ENCODE results near the gene FTO.

The FTO gene

DNA sequence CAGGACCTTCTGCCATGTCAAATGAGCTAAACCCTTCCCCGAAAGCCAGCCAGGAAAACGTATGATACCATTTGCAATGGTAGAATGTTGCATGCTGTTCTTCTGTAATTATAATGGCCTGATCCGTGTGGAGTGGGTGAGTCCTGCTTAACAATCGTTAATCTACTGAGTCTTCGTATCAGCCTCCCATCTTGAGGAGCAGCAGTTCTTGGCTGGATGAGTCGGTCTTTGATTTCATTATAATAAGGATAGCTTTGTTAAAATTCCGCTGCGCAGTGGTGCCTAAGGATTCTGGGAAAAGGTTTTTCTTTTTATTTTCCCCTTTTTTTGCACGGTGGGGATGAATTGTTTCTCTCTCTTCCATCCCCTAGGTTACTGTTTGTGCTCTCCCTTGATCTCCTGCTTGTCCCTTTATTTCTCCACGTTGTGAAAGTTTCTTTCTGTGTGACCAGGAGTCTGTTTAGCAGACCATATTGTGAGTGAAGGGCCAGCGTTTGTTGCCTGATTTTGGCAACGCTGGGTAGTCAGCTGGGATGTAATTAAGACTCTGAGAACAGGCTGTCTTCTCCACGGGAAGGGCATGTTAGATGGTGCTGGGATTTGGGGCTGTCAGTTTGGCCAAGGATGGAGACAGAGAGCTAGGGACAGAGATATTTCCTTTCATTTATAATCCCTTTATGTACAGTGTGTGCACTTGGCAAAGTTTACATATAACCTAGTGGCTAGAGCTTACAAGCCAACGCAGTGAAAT, 263.0 kb downstream of the FTO start:
- DNase-seq (ENCODE audit: low read depth), result no peak

DNA sequence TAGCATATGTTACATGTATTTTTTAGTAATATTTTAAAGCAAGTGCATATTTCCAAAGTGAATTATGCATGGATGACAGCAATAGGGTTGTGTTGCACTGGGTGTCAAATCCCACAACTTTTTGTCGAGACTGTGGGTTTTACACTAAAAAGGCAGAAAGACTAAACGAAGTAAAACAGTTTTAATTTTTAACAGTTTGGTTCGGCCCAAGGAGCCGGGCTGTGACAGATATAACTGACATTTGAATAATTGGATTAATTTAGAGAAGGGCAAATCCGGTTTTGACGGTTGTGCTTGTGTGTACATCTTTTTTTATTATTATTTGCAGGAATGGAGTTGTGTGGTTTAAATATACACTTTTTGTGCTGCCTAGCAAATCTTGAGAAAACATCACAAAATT, 263.6 kb downstream of the FTO start:
- DNase-seq (ENCODE audit: low read depth), result no peak

DNA sequence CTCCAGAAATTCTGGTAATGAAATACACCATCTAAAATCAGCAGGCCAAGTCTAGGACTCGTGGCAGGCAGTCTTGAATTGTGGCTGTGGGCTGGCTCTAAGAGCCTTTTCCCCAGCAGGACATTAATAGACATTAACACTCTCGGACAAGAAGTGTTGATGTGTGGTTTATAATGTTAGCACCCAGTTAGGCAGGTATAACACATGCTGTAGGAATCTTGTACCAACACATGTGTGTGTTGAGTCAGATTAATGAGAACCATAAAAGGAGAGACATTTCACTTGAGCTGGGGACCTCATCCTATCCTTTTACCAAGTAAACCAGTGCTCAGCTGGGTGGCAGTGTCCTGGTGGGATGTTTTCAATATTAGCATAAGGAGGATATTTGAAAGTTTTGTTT, 264.5 kb downstream of the FTO start:
- DNase-seq (ENCODE audit: low read depth), result peak; percentile 8

DNA sequence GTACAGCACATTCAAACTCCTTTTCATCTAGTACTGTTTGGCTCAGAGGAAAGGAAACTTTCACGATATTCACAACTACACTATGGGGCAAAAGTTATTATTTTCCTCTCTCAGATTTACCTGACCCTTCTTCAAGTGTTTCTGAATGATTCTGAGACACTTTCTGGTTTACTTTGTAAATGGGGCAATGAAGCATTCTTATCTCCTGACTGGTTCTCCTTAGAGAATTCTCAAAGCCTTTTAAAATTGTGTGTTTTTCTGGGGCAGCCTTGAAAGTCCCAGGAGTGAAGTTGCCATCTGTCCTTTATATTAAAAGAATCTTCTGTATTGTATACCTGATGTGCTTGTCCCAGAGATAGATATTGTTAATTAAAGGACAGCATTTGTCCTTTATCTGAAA, 264.9 kb downstream of the FTO start:
- peak; percentile 19 for DNase-seq (ENCODE audit: low read depth)

DNA sequence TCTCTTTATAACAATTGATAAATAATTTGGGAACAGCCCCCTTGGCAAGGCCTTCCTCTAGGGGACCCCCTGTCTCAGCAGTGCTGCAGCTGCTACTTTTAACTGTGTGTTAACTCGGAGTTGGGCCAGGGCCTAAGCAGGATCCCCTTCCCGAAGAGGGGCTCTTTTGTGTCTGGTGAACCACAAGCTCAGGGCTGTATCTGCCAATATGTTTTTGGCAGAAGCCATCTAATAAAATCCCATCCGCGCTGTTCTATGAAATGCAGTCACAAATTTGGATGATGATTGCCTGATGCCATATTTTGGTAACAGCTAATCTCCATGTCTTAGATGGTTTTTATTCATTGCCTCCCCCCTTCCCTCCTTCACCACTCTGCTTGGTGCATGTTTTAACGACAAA, 267.7 kb downstream of the FTO start:
- no peak for DNase-seq (ENCODE audit: low read depth)

DNA sequence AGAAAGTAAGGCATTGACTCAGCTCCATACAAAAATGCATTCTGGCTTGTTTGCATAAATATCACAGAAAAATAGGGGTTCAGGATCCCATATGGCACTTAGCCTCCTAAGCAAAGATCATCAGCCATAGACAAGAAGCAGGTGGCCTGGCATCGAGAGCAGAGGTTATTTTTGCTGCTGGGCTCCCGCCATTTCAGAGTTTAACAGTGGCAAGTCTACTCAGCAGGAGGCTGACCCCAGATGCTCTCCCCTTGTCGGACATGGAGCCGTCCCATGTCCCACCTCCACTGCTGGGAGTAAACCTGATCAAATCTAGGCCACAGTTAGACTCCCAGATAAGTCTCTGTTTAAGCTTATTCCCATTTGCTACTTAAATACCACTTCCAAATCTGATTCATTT, 269.1 kb downstream of the FTO start:
- no peak for DNase-seq (ENCODE audit: low read depth)

DNA sequence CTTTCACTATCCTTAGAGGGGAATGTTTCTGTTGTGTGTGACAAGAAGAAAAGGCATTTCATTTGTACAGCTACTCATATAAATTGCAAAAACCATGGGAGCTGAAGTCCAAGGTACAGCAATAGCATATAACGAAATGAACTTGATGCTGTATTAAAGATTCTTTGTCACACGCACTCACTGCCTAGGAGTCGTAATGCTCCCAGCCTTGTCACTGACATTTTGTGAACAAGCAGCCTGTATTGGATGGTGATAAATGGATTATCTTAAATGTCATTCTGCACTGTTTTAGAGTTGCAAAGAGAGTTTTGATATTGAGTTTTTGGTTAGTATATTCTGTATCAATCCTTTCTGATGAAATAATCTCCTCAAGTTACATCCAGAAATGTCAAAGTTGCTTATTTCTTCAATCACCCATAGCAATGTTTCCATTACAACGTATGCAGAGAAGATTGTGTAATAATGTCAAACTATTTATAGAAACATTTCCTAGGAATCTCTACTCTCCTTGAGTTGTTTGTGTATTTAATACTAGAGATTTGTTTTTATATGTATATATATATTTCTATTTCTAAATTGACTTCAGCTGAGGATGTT, 270.6 kb downstream of the FTO start:
- DNase-seq (ENCODE audit: low read depth), result no peak

DNA sequence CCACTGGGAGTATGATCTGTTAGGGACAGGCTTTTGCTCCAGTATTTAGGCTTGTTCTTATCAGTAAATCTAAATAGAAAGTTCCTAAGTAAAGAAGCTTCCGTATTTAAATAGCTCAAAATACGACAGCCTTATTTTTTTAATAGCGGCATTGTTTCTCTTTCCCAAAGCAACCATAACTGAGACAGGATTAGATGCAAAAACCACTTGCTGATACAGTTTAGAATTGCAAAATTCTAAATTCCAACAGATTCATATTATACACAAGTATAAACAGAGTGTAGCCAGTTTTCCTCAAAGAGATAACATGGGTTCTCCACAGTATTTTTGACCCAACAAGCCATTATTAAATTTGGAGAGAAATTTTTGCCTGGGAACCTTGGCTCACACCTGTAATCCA, 276.7 kb downstream of the FTO start:
- no peak for DNase-seq (ENCODE audit: low read depth)

DNA sequence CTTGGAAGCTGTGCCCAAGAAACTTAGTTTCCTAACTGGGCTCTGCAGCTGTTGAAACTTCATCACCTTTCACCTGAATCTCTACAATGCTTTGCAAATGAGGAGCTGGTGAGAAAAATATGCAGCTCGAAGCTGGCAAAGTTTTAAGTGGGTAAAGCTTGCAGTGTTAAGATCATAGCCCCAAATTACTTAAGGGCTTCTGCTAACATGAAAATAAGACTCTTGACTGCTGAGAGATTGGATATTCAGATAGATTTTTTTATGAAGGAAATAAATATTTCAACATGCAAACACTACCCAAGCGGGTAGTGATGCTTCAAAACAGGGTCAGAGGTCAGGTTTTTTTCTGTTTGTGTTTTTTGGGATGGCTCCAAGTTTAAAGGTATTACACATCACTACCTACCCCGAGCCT, 278.7 kb downstream of the FTO start:
- no peak for DNase-seq (ENCODE audit: low read depth)

DNA sequence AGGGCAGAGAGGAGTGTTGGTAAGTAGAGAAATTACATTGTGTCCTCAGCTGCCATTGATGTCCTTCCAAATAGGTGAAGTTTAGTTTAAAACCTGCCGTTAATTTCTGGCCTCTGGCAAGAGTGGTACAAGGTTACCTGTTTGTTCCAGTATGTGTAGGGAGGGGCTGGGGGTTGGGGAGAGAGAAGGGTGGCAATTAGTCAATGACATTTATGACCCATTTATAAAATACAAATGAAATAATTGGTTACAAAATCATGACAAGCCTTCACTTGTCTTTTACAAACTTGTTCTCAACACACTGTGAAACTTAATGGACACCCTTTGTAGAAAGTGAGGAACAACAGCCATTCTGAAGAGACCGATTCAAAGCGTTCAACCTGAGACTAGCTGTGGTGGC, 281.0 kb downstream of the FTO start:
- no peak for DNase-seq (ENCODE audit: low read depth)

DNA sequence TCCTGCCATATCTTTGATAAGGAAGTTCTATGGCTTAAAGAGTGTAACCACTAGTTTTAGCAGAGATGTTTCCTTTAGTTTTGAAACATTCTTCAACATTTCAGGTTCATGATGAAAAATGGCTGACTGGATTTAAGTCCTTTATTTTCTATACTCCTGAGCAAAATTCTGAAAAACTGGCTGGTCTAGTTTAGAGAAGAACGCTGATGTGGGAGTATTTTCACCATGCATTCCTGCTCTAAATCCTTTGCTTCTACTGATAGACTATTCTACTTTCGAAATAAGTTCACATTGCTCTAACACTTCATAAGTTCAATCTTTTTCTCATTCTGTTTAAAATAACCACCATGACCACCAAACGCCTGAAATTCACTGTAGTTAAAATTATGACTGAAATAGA, 281.9 kb downstream of the FTO start:
- DNase-seq (ENCODE audit: low read depth), result no peak

DNA sequence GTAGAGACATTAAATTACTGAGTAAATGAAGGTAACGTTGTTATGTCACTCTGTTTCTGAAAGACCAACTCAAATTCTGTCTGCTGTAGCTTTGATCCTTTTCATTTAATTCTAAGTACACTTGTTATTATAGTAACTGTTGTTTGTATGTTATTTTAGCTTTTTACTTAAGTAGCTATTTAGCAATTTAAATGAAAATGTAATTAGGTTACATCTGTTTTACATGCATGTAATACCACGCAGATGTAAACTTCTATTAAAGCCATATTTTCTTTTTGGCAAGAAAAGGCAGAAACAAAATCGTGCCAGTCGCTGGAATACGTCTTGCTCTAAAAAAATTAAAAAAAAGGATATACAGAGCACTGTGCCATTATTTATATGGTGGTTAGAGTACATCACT, 282.8 kb downstream of the FTO start:
- DNase-seq (ENCODE audit: low read depth), result no peak

DNA sequence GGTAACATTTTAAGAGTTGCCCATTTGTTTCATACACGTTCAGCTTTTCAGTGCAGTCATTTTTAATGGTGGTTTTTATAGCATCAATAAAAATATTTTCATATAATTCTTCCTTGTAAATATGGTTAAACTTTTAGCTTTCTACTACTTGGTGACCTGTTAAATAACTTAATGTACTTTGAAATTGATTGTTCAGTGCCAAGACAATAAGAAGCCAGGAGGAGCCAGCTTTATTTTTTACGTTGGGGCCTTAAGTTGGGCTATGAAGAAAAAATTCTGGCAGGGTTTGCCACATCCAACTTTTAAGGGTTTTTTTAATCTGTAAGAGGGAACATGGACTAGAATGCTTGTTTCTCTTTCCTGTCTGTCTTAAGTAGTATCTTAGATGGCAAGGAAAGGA, 284.2 kb downstream of the FTO start:
- DNase-seq (ENCODE audit: low read depth), result no peak

DNA sequence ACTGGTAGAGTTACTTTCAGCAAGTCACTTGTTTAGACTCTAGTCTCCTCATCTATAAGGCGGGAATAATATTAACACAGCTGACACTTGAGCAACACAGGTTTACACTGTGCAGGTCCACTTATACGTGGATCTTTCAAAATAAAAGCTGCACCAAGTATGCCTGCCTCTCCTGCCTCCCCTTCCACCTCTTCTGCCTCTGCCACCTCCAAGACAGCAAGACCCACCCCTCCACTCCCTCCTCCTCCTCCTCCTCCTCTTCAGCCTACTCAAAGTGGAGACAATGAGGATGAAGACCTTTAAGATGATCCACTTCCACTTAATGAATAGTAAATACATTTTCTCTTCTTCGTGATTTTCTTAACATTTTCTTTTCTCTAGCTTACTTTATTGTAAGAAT, 285.6 kb downstream of the FTO start:
- no peak for DNase-seq (ENCODE audit: low read depth)

DNA sequence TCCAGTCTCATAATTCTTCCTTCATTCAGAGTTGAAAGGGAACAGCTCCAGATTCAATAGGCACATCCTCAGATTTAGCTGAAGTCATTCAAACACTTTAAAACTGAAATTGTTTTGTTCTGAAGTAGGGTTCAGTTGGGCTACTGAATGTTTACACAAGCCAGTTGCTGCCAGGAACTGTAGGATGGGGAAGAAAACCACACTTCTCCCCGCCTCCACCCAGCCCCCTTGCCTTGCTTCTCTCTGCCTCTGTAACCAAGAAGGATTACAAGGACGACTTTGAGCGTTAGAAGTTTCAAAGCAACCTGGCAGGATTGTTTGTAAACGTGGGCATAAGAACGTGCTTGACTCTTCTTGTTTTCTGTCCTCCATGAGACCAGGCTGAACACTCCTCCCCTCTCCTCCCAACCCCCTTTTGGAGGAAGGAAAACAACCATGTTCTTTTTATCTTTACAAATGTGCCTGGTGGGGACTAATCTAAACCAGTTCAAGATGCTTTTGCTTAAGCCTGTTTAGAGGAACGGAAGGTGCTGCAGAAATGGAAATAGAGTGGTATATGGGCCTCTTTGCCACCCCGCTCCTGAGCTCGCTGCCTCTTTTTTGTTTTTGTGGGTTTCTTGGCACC, 287.9 kb downstream of the FTO start:
- DNase-seq (ENCODE audit: low read depth), result no peak

DNA sequence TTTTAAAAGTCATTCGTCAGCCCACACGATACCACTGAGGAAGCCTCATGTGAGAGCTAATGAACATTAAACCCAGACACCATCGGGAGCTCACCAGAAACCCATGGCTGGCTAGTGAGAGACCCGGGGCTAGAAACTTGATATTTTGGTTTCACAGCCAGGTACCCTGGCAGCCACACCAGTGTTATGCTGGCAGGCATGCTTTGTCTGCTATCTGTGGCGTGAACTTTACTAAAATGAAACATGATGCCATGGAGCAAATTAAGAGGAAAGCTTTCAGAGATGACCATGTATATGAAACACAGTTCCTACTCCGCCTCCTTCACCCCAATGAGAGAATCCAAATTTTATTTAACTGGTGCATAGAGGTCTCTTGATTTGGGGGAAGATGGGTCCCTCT, 291.4 kb downstream of the FTO start:
- no peak for DNase-seq (ENCODE audit: low read depth)

DNA sequence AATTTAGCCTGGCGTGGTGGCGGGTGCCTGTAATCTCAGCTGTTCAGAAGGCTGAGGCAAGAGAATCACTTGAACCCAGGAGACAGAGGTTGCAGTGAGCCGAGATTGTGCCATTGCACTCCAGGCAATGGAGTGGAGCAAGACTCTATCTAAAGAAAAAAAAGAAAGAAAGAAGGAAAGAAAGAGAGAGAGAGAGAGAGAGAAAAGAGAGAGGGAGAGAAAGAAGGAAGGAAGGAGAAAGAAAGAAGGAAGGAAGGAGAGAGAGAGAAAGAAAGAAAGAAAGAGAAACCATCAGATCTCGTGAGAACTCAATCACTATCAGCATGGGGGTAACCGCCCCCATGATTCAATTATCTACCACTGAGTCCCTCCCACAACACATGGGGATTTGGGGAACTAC, 293.0 kb downstream of the FTO start:
- no peak for DNase-seq (ENCODE audit: low read depth)

DNA sequence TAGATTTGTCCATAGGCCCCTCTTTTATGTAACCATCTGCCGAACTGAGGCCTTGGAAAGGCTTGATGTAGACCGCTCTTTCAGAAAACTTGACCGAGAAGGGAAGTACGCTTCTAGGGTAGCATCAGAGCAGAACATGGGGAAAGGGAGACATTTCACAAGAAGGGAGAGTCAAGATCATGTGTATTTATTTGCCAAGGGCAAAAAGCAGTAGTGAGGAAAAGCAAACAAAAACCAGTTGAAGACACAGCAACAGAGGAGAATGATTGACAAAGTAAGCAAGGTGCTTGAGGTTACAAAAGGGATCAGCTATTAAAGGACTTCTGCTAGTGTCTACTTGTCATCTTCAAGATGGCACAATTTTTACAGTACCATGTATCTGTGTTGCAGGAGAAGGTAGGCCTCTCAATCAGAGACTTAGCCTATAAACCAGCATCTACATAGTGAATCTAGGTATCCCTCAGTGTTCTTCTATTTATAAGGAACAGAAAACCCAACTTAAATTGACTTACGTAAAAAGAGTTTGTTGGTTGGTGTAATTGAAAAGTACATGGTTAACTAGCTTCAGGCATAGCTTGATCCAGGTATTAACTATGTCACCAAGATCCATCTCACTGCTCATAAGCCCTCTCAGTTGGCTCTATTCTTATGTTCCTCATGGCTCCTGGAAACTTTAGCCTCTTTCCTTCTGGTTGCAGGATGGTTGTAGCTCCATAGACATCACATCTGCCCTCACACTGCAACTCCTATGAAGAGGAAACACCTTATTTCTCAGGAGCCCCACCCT, 294.3 kb downstream of the FTO start:
- DNase-seq (ENCODE audit: low read depth), result no peak

DNA sequence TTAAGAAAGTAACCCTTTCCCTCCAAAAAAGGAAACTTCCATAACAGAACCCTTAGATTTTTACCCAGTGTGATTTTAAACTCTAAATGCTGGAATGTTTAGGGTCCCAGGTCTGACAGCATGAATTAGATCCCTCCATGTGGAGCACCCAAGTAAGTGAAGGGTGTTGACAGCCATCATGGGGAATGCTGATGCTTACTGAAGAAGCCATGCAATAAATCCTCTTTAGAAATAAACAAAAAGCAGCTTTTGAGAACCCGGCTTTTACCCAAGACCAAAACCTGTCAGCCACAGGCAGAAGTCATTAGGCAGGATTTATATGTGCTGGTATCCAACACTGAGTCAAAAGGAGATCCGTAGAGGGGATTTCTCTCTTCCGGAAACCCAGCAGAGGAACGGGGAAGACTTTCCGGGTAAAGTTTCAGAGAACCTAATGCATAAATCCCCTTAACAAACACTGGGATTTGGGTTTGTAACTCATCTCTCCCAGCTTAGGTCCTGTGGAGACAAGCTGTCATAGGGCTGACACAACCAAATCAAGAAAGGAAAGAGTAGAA, 295.1 kb downstream of the FTO start:
- no peak for DNase-seq (ENCODE audit: low read depth)

DNA sequence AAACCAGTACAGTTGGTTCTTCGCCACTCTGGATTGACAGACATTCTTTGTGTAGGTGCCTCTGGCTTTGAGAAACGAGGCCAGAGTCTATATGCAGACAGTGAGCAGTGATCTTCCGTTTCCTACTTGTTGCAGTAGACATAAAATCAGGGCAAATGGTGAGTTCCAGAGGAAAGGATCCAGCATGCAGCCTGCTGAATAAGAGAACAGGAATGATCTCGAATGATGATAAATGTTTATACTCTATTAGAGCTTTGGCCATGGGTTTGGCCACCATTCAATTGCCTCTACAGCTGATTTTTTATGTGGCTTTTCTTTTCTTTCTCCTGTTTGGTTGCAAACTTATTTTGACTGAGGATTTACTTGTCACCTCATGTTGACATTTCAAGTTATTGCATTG, 295.9 kb downstream of the FTO start:
- DNase-seq (ENCODE audit: low read depth), result no peak

DNA sequence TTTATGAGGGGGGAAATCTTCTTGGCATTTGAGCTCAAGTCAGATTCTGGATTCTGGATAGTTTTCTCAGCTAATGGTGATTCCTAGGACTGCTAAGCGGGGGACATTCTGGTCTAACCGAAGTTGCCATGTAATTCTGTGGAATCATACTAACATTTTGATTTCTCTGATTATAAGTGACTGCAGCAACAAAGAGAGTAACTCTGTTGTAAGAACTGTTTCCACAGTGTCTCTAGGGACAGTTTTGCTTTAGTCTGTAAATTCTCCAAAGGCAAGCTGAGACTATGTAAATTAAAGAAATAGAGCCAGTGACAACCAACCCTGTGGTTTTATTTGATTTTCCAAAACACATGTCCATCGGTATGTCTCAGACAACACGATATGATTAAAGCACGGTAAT, 296.4 kb downstream of the FTO start:
- DNase-seq (ENCODE audit: low read depth), result no peak

DNA sequence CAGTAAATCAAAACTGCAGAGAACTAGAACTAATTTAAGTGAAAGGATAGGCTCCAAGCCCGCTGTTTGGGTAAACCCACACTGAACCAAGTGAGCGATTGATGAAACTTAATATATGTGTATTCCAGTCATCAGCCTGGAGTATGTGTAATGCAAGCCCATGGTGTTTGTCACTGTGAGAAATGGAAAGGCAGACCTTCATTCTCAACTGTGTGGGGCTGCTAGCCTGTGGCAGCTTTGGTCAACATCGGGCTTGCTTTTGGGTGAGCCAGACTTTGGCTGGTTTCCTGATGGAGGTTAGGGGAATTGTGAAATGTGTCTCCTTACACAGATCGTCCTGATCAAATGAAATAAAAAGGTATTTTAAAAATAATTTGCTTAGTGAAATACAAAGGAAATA, 302.7 kb downstream of the FTO start:
- DNase-seq (ENCODE audit: low read depth), result no peak

DNA sequence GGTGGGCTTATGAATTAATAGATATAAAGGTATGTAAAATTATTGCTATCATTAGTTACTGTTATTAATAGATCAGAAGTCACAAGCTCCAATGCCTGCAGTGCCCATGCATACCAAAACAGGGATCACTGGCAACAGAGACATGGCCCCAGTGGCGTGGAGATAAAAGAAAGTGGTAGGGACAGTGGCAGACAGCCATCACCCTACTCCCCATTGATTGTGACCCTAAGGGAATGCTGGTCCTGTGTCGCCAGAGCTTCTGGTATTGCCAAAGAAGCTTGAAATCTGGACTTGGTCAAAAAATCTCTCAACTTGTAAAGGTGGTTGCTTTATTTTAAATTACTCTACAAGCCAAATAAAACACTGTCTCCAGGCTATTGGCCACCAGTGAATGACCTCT, 303.5 kb downstream of the FTO start:
- no peak for DNase-seq (ENCODE audit: low read depth)
